NCI-H146 treated with DMSO at 0.1 percent for 48 hours (cell line): Measurements from ENCODE around the gene ASAP2.
"Not testable (repeated sequence)": the region's sequence is repeated elsewhere in the genome, so short reads cannot be mapped to it uniquely, and the experiment has no call there.

Experiments used
- DNase-seq: peaks from one replicate; lab custom pipeline; 2025; ENCODE audit not compliant: unreplicated experiment; lab: John Stamatoyannopoulos, UW

Gene ASAP2

GRCh38 chr2:9250091-9250490 lies 43.5 kb downstream of the ASAP2 start:
- DNase-seq: no peak

GRCh38 chr2:9250498-9251153 lies 44.0 kb downstream of the ASAP2 start:
- DNase-seq: no peak

GRCh38 chr2:9251154-9252001 lies 44.8 kb downstream of the ASAP2 start:
- no peak for DNase-seq

DNA sequence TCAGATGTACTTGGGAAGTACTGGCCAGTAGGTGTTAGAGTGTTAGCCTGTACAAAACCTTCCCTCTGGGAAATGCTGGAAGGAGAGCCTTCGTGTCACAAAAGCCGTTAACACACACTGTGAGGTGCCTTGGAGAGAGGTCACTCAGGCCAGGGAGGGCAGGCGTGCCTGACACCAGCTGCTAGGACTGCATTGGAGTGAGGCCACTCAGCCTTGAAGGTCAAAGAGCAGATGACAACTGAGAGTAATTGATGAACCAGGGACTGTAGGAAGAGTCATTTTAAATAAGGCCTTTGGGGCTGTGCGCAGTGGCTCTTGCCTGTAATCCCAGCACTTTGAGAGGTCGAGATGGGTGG lies 45.4 kb downstream of the ASAP2 start:
- DNase-seq: no peak

DNA sequence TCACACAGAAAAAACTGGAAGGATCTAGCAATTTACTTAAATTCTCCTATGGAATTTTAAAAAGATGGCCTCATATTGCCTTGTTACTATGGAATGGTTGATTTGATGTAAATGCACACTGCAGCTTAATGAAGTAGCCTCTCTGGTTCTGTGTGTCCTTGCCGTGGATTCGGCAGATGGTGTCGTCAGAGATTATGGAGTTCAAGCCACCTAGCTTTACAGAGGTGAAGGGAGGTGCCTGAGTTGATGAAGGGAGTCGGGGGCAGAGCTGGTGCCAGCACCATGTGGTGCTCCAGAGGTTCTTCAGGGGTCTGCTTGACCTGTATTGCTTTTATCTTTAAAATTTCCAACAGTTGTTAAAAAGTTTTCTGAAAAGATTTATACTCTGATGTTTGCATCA lies 48.8 kb downstream of the ASAP2 start:
- DNase-seq: no peak

- DNase-seq: no peak
Observed at GRCh38 chr2:9256147-9256546, 49.5 kb downstream of the ASAP2 start.

GRCh38 chr2:9256570-9257043 lies 50.0 kb downstream of the ASAP2 start:
- DNase-seq: no peak

GRCh38 chr2:9258501-9258900 lies 51.9 kb downstream of the ASAP2 start:
- DNase-seq: no peak

DNA sequence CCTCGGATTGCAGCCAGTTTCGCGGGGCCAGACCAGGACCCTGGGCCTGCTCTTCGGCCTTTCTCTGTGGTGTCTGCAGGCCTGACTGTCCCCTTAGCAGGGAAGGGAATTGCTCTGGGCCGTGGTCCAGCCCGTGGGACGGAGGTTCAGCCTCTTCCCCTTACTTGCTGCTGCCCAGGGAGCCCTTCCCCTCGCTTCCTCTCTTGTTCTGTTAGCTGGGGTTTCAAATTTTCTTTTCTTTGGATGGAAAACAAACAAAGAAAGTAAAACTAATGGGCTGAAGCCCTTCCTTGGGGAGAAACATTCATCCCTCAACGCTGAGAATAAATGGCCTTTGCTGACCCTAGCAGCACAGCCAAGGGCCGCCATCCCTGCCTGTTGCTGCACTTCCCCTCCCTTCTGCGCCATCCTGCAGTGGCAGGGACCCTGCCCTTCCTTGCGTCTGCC lies 52.4 kb downstream of the ASAP2 start:
- DNase-seq: no peak

DNA sequence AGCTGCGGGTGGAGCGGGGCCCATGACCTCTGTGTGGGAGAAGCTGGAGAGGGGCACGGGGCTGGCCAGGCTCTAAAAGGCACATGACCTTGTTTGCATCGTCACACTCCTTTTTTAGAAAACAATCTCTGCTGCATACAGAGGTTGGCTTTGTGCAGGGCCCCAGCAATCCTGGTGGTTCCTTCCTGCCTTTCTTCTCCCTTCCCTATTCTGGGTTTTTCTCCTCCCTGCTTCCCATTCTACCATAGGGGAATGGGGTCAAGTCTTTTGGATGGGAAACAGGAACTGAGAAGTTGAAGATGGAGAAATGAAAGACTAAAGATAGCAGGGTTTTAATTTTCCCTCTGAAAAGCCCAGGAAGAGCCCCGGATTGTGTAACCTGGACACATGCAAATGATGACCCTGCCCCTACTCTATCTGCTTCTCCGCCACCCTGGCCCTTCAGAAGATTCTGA lies 53.9 kb downstream of the ASAP2 start:
- DNase-seq: no peak

GRCh38 chr2:9261231-9261883 lies 54.7 kb downstream of the ASAP2 start:
- DNase-seq: no peak

GRCh38 chr2:9262671-9263171 lies 56.1 kb downstream of the ASAP2 start:
- DNase-seq: no peak

DNA sequence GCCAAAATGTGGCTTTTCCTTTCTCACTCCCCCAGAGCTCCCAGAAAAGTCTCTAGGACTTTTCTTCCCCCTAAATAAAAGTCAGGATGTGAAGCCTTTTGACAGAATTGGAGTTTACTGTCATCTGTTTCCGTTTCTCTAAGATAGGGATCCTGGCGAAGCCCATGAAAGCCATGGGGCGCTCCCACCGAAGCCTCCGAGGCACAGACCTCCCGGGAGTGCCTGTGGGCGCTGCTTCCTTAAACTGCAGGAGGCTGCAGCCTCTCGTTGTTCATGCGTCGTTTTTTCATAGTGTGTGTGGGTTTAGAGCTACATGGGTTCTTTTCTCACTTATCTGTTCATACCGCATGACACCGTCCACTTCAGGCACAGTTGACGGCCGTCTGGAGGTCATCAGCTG lies 56.8 kb downstream of the ASAP2 start:
- DNase-seq: no peak

GRCh38 chr2:9264301-9264700 lies 57.7 kb downstream of the ASAP2 start:
- no peak for DNase-seq

GRCh38 chr2:9266711-9267110 lies 60.1 kb downstream of the ASAP2 start:
- DNase-seq: no peak

- not testable (repeated sequence) for DNase-seq
Observed at GRCh38 chr2:9267286-9267685, 60.7 kb downstream of the ASAP2 start.

- no peak for DNase-seq
Observed at GRCh38 chr2:9268301-9269080, 61.9 kb downstream of the ASAP2 start.

DNA sequence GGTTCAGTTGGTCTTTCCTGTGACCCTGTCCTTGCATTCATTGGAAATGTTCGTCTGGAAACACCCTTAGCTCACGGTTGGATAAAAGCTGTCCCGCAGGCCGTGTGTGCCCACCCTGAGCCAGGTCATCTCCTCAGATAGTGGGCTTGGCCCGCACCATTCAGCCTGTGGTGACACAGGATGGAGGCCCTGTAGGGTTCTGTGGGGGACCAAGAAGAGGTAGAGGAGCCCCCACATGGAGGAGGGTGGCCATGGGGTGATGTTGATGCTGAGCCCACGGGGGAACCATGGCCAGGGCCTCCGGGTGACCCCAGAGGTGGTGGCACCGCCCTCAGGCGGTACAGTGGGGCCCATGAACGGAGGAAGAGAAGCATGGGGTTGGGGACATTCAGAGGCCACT lies 62.7 kb downstream of the ASAP2 start:
- DNase-seq: no peak

- no peak for DNase-seq
Observed at GRCh38 chr2:9269695-9270360, 63.2 kb downstream of the ASAP2 start.

DNA sequence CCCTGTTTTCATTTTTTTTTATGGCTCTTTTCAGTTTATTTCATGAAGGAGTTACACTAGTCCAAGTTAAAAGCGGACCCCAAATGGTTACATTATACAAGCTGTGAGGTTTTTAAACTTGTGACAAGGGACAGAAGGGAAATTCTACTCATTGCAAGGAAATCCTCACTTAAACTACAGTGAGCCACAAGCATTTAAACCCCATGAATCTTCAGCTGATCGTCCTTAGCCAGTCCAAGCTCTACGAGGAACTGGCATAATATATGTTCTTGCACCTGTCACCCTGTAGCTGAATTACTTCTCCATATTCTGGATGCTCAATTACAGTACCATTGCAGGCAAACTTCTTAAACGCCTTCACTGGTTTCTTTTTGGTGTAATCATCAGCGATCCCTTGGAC lies 64.5 kb downstream of the ASAP2 start:
- DNase-seq: no peak
